ENCODE data around the gene CCSER1. TPM values are rescaled to one million over a fixed set of nuclear protein-coding genes. Genes with fewer than 3 reads are reported as not detected.
A peak's percentile ranks its signal among the peaks of the same experiment; 100 is the strongest.
"Not testable (repeated sequence)": the region's sequence is repeated elsewhere in the genome, so short reads cannot be mapped to it uniquely, and the experiment has no call there.

Gene CCSER1
- total RNA-seq, 4 donors from 2014 or later = 27.5 to 66.5 (median 54.3) TPM

- no peaks in the 10 kb centered on the region for H3K36me3 ChIP-seq
- no peak overlapping the region for H3K4me3 ChIP-seq
- H3K27me3 ChIP-seq = no peaks in the 10 kb centered on the region
- H3K27ac ChIP-seq = no peak overlapping the region
- no peak for TF ChIP-seq CTCF (IDR thresholded peaks at IDR 0.05)
- no peak for TF ChIP-seq POLR2A (IDR thresholded peaks at IDR 0.05)
- H3K9me3 ChIP-seq = no peaks in the 10 kb centered on the region
- H3K4me1 ChIP-seq = no peaks in the 10 kb centered on the region
- DNase-seq = no peak
These were observed 165.2 kb downstream of the CCSER1 start for GRCh38 chr4:90292438-90292837.

DNA sequence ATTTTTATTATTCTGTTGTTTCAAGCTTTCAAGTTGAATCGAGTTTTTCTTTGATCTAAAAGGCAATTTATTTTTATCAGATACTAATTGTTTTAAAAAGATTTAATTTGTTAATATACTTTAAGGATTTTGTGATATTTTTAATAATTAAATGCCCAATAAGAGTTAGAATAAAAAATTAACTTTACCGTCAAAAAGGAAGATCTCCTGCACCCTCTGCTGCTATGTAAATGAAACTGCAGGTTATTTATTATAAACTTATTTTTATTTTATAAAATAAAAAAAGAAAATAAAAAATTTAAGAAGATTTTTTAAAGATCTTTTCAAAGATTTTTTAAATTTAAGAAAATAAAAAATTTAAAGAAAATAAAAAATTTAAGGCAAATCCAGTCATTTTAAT is 166.1 kb downstream of the CCSER1 start:
- Histone ChIP-seq H3K27ac (no peak overlapping the region), H3K9me3 (no peaks in the 10 kb centered on the region), H3K4me3 (no peak overlapping the region), H3K27me3 (no peaks in the 10 kb centered on the region), H3K4me1 (no peaks in the 10 kb centered on the region), H3K36me3 (no peaks in the 10 kb centered on the region)
- DNase-seq = no peak
- TF ChIP-seq POLR2A (IDR thresholded peaks at IDR 0.05) (no peak), CTCF (IDR thresholded peaks at IDR 0.05) (peak in 4 of 6 experiments; percentile 37 to 49 (median 42))

DNA sequence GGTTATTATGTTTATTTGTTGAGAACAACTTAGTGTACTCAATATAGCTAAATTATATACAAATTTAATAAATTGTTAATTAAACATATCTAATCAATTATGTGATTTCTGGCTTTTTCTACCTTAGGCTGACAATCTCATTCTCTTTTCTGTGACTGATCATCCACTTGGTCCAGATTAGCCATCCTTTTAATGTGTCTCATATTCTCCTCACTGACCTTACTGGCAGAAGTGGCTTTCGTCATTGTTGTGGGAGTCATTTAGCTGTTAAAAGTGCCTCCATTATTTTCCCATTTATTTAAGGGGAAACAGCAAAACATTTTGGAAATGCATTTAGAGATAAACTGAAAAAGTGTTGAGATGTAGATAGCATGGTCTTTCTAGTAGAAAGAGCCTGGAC is 172.2 kb downstream of the CCSER1 start:
- no peaks in the 10 kb centered on the region for H3K36me3 ChIP-seq
- no peaks in the 10 kb centered on the region for H3K4me1 ChIP-seq
- no peak overlapping the region for H3K4me3 ChIP-seq
- no peak for DNase-seq
- no peak overlapping the region for H3K27ac ChIP-seq
- no peak for TF ChIP-seq CTCF (IDR thresholded peaks at IDR 0.05)
- no peak for TF ChIP-seq POLR2A (IDR thresholded peaks at IDR 0.05)
- no peaks in the 10 kb centered on the region for H3K9me3 ChIP-seq
- no peaks in the 10 kb centered on the region for H3K27me3 ChIP-seq

GRCh38 chr4:90306810-90307209 is 179.6 kb downstream of the CCSER1 start:
- DNase-seq = no peak
- H3K4me1 ChIP-seq = no peaks in the 10 kb centered on the region
- H3K4me3 ChIP-seq = no peak overlapping the region

DNA sequence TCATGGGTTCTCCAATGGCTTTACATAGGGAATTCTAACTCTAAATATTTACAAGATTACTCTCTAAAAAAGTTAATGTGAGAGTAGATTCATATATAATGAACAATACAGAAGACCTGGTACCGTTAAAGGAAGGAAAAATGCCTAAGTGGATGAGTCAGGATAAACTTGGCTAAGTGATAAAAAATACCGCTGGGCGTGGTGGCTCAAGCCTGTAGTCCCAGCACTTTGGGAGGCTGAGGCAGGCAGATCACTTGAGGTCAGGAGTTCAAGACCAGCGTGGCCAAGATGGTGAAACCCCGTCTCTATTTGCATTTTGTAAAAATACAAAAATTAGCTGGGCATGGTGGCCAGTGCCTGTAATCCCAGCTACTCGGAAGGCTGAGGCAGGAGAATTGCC is 189.9 kb downstream of the CCSER1 start:
- DNase-seq, H3K27ac ChIP-seq, H3K36me3 ChIP-seq, H3K27me3 ChIP-seq, H3K4me3 ChIP-seq, H3K4me1 ChIP-seq, H3K9me3 ChIP-seq: not testable (repeated sequence)

More at GRCh38 chr4:90306810-90307209, 179.6 kb downstream of the CCSER1 start:
- H3K27me3 ChIP-seq = no peaks in the 10 kb centered on the region
- no peaks in the 10 kb centered on the region for H3K9me3 ChIP-seq
- H3K27ac ChIP-seq = no peak overlapping the region
- H3K36me3 ChIP-seq = no peaks in the 10 kb centered on the region
- TF ChIP-seq CTCF (IDR thresholded peaks at IDR 0.05) (no peak), POLR2A (IDR thresholded peaks at IDR 0.05) (no peak)

DNA sequence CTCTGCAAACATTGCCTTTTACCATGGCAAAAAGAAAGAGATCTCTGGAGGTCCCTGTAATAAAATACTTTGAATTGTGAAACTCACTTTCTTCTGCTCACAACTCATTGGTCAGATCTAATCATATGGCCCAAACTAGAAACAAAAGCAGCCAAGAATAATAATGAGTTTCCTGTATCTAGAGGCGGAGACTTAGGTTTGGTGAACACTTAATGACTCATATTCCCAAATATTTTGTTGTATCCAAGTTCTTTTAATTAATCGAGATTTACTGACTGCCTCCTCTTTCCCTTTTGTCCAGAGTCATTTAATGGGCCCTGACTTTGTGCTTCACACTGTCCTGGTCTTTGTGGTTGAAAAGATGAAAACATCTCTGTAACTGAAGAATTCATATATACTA is 190.6 kb downstream of the CCSER1 start:
- H3K4me3 ChIP-seq = no peak overlapping the region
- H3K36me3 ChIP-seq = no peaks in the 10 kb centered on the region
- no peak for TF ChIP-seq CTCF (IDR thresholded peaks at IDR 0.05)
- TF ChIP-seq POLR2A (IDR thresholded peaks at IDR 0.05) = no peak
- no peaks in the 10 kb centered on the region for H3K9me3 ChIP-seq
- H3K27ac ChIP-seq = no peak overlapping the region
- no peaks in the 10 kb centered on the region for H3K4me1 ChIP-seq
- DNase-seq = no peak
- no peaks in the 10 kb centered on the region for H3K27me3 ChIP-seq
